GM12878 (cell line): ENCODE results near the gene PTPMT1. TPM values are rescaled to one million over a fixed set of nuclear protein-coding genes. Genes with fewer than 3 reads are reported as not detected.

Source experiments
- ATAC-seq: fragments of 200-7000 bp; cut with Tn5 transposase; 3 replicates; pipeline ENCODE4 v1.9.1; 2020; ENCODE audit warnings: mild to moderate bottlenecking, moderate library complexity
- BruUV-seq: library from RNA; stranded (reverse); fragments of 400-500 nt; replicated peaks from 2 replicates; lab custom pipeline; 2021; lab: Mats Ljungman, UMichigan
- CTCF ChIA-PET: fragments of 300-600 bp; sonication (Branson Sonifier 250); formaldehyde crosslinking; extraction: SDS; loops from one replicate; lab custom pipeline; 2021; ENCODE audit warnings: inconsistent platforms; lab: Yijun Ruan, JAX
- POLR2A ChIA-PET: fragments of 350-600 bp; formaldehyde crosslinking; extraction: SDS; loops from one replicate; lab custom pipeline; 2021; ENCODE audit warnings: inconsistent platforms; lab: Charles Lee
- RAD21 ChIA-PET: fragments of 300-600 bp; sonication (Branson Sonifier 250); formaldehyde crosslinking; loops from one replicate; lab custom pipeline; 2023; ENCODE audit warnings: antibody characterized with exemption; ENCODE audit not compliant: unreplicated experiment; lab: Charles Lee
- SMC1A ChIA-PET: fragments of 300-600 bp; sonication (Branson Sonifier 250); formaldehyde crosslinking; loops from one replicate; lab custom pipeline; 2023; ENCODE audit not compliant: unreplicated experiment, uncharacterized antibody; lab: Charles Lee
- DNase-seq: peaks from one replicate; pipeline ENCODE4 v3.0.0-alpha.2; 2011; ENCODE audit warnings: low read depth, low spot score
- FAIRE-seq: peaks from 3 replicates; lab custom pipeline; 2011; peaks lifted over from hg19 to GRCh38; lab: Jason Lieb, UNC
- H2AFZ ChIP-seq: 2 replicates; pipeline ENCODE4 v1.6.0; 2011; ENCODE audit warnings: low read depth, low read length, control low read depth; ENCODE audit not compliant: control insufficient read depth
- H3K27ac ChIP-seq: 2 replicates; pipeline ENCODE4 v1.5.1; 2011; ENCODE audit warnings: control low read depth; ENCODE audit not compliant: control insufficient read depth, insufficient read depth
- H3K27me3 ChIP-seq, 2 experiments: replicated peaks in 1 of 2; 2 replicates each; pipeline versions ENCODE4 v1.6.0 to v1.6.1; 2011; ENCODE audit warnings: low read length in 1 of 2; ENCODE audit not compliant: control insufficient read depth in 2 of 2, insufficient read depth in 2 of 2
- H3K36me3 ChIP-seq, 2 experiments: 2 replicates each; pipeline ENCODE4 v1.5.1; 2011; ENCODE audit warnings: low read length in 1 of 2; ENCODE audit not compliant: control insufficient read depth in 2 of 2, insufficient read depth in 2 of 2
- H3K4me1 ChIP-seq: 2 replicates; pipeline ENCODE4 v1.6.1; 2011; ENCODE audit warnings: mild to moderate bottlenecking, low read length, moderate library complexity, mixed read lengths; ENCODE audit not compliant: control insufficient read depth, insufficient read depth
- H3K4me2 ChIP-seq: 2 replicates; pipeline ENCODE4 v1.6.0; 2011; ENCODE audit warnings: control low read depth; ENCODE audit not compliant: control insufficient read depth, insufficient read depth
- H3K4me3 ChIP-seq: fragments of 200-600 bp; sonication (generic); 2 replicates; pipeline ENCODE4 v1.5.1; 2016
- H3K79me2 ChIP-seq: 2 replicates; pipeline ENCODE4 v1.6.0; 2011; ENCODE audit warnings: low read length; ENCODE audit not compliant: control insufficient read depth, insufficient read depth
- H3K9ac ChIP-seq: 2 replicates; pipeline ENCODE4 v1.8.0; 2011; ENCODE audit warnings: low read length, control low read depth, mixed read lengths; ENCODE audit not compliant: control insufficient read depth, insufficient read depth
- H3K9me3 ChIP-seq: replicated peaks from 3 replicates; pipeline ENCODE4 v1.5.1; 2011; ENCODE audit warnings: mild to moderate bottlenecking, low read length; ENCODE audit not compliant: control insufficient read depth, insufficient read depth
- H4K20me1 ChIP-seq: 2 replicates; pipeline ENCODE4 v1.6.0; 2011; ENCODE audit not compliant: control insufficient read depth, insufficient read depth
- ATF3 ChIP-seq: IDR thresholded peaks from 2 replicates; pipeline ENCODE4 v1.6.1; 2011; ENCODE audit warnings: low read depth, mild to moderate bottlenecking, low read length, moderate library complexity, borderline replicate concordance; ENCODE audit errors: extremely low read depth
- BCL11A ChIP-seq: IDR thresholded peaks from 2 replicates; pipeline ENCODE4 v1.6.1; 2011; ENCODE audit warnings: low read depth, low read length
- CEBPB ChIP-seq, 2 experiments: fragments of 150-350 bp in 1 of 2; IDR thresholded peaks; 2 replicates each; pipeline ENCODE4 v1.6.1; 2012 to 2014; ENCODE audit warnings: low read depth in 2 of 2, low read length in 2 of 2, borderline replicate concordance in 1 of 2, inconsistent platforms in 1 of 2
- DPF2 ChIP-seq: fragments of 450-650 bp; IDR thresholded peaks from 2 replicates; pipeline ENCODE4 v1.6.1; 2017; ENCODE audit warnings: mild to moderate bottlenecking
- FOXM1 ChIP-seq: IDR thresholded peaks from 2 replicates; pipeline ENCODE4 v1.6.1; 2012; ENCODE audit warnings: low read depth, mild to moderate bottlenecking, inconsistent platforms, low read length, moderate library complexity
- IKZF1 ChIP-seq: fragments of 450-650 bp; conservative IDR thresholded peaks from 2 replicates; pipeline ENCODE4 v1.6.1; 2017; ENCODE audit warnings: antibody characterized with exemption, mild to moderate bottlenecking
- LARP7 ChIP-seq: fragments of 450-650 bp; IDR thresholded peaks from 2 replicates; pipeline ENCODE4 v1.6.1; 2017; ENCODE audit warnings: mild to moderate bottlenecking
- MEF2A ChIP-seq: IDR thresholded peaks from 2 replicates; pipeline ENCODE4 v1.6.1; 2011; ENCODE audit warnings: low read depth, mild to moderate bottlenecking, low read length, moderate library complexity; ENCODE audit not compliant: insufficient read depth
- MYB ChIP-seq: fragments of 150-350 bp; IDR thresholded peaks from 2 replicates; pipeline ENCODE4 v1.6.1; 2014; ENCODE audit warnings: mild to moderate bottlenecking, low read depth, low read length, borderline replicate concordance
- MYC ChIP-seq: IDR thresholded peaks from 2 replicates; pipeline ENCODE4 v1.6.1; 2011; ENCODE audit warnings: mild to moderate bottlenecking, low read length, moderate library complexity, inconsistent platforms; ENCODE audit not compliant: insufficient read depth, insufficient replicate concordance, insufficient read length, severe bottlenecking
- NFYB ChIP-seq: IDR thresholded peaks from 2 replicates; pipeline ENCODE4 v1.6.1; 2011; ENCODE audit warnings: low read depth, mild to moderate bottlenecking, low read length, improper control_type of control experiment, moderate library complexity; ENCODE audit not compliant: insufficient read depth
- NRF1 ChIP-seq: conservative IDR thresholded peaks from 2 replicates; pipeline ENCODE4 v1.6.1; 2011; ENCODE audit warnings: mild to moderate bottlenecking, low read depth, low read length, improper control_type of control experiment
- RCOR1 ChIP-seq: conservative IDR thresholded peaks from 2 replicates; pipeline ENCODE4 v1.6.1; 2012; ENCODE audit warnings: low read depth, low read length, improper control_type of control experiment
- SUZ12 ChIP-seq: fragments of 200-600 bp; sonication (generic); IDR thresholded peaks from one replicate; pipeline ENCODE4 v1.6.1; 2018; ENCODE audit warnings: antibody characterized with exemption, mild to moderate bottlenecking; ENCODE audit not compliant: unreplicated experiment
- TCF3 ChIP-seq: IDR thresholded peaks from 2 replicates; pipeline ENCODE4 v1.6.1; 2012; ENCODE audit warnings: low read depth, mild to moderate bottlenecking, low read length, borderline replicate concordance; ENCODE audit not compliant: insufficient read depth
- ZBTB40 ChIP-seq: fragments of 450-650 bp; IDR thresholded peaks from 2 replicates; pipeline ENCODE4 v1.6.1; 2016; ENCODE audit warnings: mild to moderate bottlenecking, moderate library complexity, borderline replicate concordance
- ZNF24 ChIP-seq: fragments of 450-650 bp; IDR thresholded peaks from 2 replicates; pipeline ENCODE4 v1.6.1; 2017; ENCODE audit warnings: antibody characterized with exemption, mild to moderate bottlenecking
- ZNF274 ChIP-seq: IDR thresholded peaks from one replicate; pipeline ENCODE4 v1.8.0; 2011; ENCODE audit not compliant: insufficient read length, insufficient read depth
- ZSCAN29 ChIP-seq: fragments of 450-650 bp; IDR thresholded peaks from 2 replicates; pipeline ENCODE4 v1.6.1; 2017; ENCODE audit warnings: mild to moderate bottlenecking, moderate library complexity
- ZZZ3 ChIP-seq: IDR thresholded peaks from 2 replicates; pipeline ENCODE4 v1.6.1; 2011; ENCODE audit warnings: low read depth; ENCODE audit not compliant: control insufficient read depth, insufficient read length
- WGBS: methylation state at CpG from one replicate; pipeline ENCODE4 v1.1.6; 2016; ENCODE audit warnings: low lambda C conversion rate; ENCODE audit not compliant: insufficient replicate concordance, insufficient coverage; ENCODE audit errors: missing lambda C conversion rate; 5-methylcytosine and 5-hydroxymethylcytosine counted together
- in situ Hi-C: fragments of 300-500 bp; cut with MboI; formaldehyde crosslinking; loops from 9 replicates; pipeline ENCODE4 v1.14.3; 2018; ENCODE audit warnings: mixed read lengths
- intact Hi-C: fragments of 100-400 bp; cut with micrococcal nuclease; formaldehyde crosslinking; loops from one replicate; pipeline ENCODE4 v1.14.2; 2022; ENCODE audit not compliant: unreplicated experiment
- polyA plus RNA-seq, 11 experiments: library from polyadenylated mRNA; depleted of rRNA in 4 of 11; unstranded in 6 of 11; stranded (reverse) in 5 of 11; fragments of >200 nt; fragmentation: Nextera tagmentation in 4 of 11; fragmentation: Illumina TruSeq in 1 of 11; extraction: Ambion mirVana in 4 of 11; extraction: Trizol in 1 of 11; gene quantifications; 1 replicate in 1 of 11; 2 replicates in 10 of 11; pipeline versions ENCODE4 v1.2.1 to v1.2.3, GENCODE V29; 2011 to 2016; ENCODE audit warnings: inconsistent platforms in 2 of 11, missing spikeins in 2 of 11, low read depth in 1 of 11
- total RNA-seq, 4 experiments: library from RNA; depleted of rRNA in 3 of 4; stranded (reverse); fragments of >200 nt in 3 of 4; fragmentation: Illumina TruSeq in 1 of 4; extraction: Trizol in 1 of 4; gene quantifications; 2 replicates each; pipeline versions ENCODE4 v1.2.1 to v1.2.3, GENCODE V29; 2013 to 2021

The PTPMT1 gene
- total and polyA plus RNA-seq, 10 of the 15 experiments (the other 5 are each of a cell fraction or from before 2014, with no cell fraction given) = 12.0 to 116 (median 58.2) TPM

GRCh38 chr11:47583844-47584243 lies 18.4 kb downstream of the PTPMT1 start:
- Histone ChIP-seq H3K27me3 (no peaks in the 10 kb centered on the region), H3K9me3 (no peaks in the 10 kb centered on the region), H3K4me3 (no peak overlapping the region), H3K4me2 (no peak overlapping the region), H3K4me1 (peaks cover 3% of the 10 kb centered on the region; the same call in 1 of the 2 replicates), H3K79me2 (peaks cover 19% of the 10 kb centered on the region), H4K20me1 (no peaks in the 10 kb centered on the region), H2AFZ (no peak overlapping the region), H3K9ac (no peak overlapping the region), H3K36me3 (peaks cover 7 to 22% of the 10 kb centered on the region in 2 experiments), H3K27ac (no peak overlapping the region)
- no peak for TF ChIP-seq BCL11A
- TF ChIP-seq FOXM1 = no peak
- no peak for TF ChIP-seq ZBTB40
- TF ChIP-seq MEF2A = no peak
- TF ChIP-seq MYC = no peak
- no peak for TF ChIP-seq MYB
- no peak for TF ChIP-seq RCOR1
- no peak for TF ChIP-seq NRF1
- TF ChIP-seq DPF2 = no peak
- no peak for TF ChIP-seq ZSCAN29
- no peak for TF ChIP-seq ZZZ3
- TF ChIP-seq TCF3 = no peak
- TF ChIP-seq CEBPB (IDR thresholded peaks at IDR 0.05; ENCODE audit: borderline replicate concordance in 1 of 2, low read depth in 2 of 2, low read length in 2 of 2) = no peak
- no peak for TF ChIP-seq LARP7
- no peak for TF ChIP-seq ATF3
- no peak for TF ChIP-seq ZNF24
- no peak for TF ChIP-seq NFYB
- TF ChIP-seq ZNF274 = no peak
- TF ChIP-seq SUZ12 = no peak
- TF ChIP-seq IKZF1 = no peak
- intact Hi-C loops = no loop called here
- ChIA-PET RAD21 (no interaction called here), SMC1A (no interaction called here), CTCF (no interaction called here), POLR2A (no interaction called here)
- WGBS = over 99% methylated on average over 5 of the region's 5 CpGs
- ATAC-seq = no peak
- no TSS peak for BruUV-seq
- FAIRE-seq = no peak
- DNase-seq = no peak
- in situ Hi-C loops = no loop called here
